Stimulated activated naive CD4-positive, alpha-beta T cell (primary cell): ENCODE results near the gene FBXW4.

Source experiments
- DNase-seq, 6 experiments: peaks; one replicate each; lab custom pipeline; 2025; lab: John Stamatoyannopoulos, UW

Gene FBXW4

GRCh38 chr10:101696632-101697031 is 1.7 kb upstream of the FBXW4 start:
- no peak for DNase-seq

- DNase-seq: peak in 1 of 6 experiments; percentile 41
These were observed 477 bp upstream of the FBXW4 start for GRCh38 chr10:101695404-101695890.

GRCh38 chr10:101693978-101694673 is 844 bp downstream of the FBXW4 start:
- peak; percentile 43 to 83 (median 61) for DNase-seq

DNA sequence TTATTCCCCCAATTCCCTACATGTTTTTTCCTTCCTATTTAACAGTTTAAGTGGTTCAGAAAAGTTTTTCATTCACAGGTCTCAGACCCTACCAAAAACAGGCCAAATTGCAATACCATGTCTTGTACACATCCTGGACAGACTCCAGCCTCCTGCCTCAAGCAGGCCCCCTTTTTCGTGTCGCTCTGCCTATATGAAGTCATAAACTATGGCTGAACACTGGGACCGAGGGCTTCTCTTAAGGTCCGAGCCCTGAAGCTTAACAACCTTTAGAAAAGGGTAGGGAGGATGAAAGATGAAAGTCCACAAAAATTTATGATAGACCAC is 1.4 kb downstream of the FBXW4 start:
- no peak for DNase-seq

DNA sequence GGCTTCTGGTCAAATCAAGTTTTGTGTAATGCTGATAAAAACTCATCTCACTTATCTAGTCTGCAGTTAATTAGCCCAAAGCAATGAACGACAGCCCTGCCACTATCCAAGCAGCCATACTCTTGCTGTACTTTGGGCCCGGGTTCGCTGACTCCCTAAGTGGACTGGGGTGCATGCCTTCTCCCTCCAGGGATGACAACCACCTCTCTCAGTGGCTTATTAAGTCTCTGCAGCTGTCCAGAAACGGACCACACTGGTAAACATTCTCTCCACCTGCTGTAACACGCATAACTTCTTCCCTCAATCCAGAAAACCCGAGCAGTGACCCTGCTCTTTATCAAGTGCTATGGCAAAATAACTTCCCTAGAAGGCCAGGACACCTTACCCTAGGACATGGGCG is 3.9 kb downstream of the FBXW4 start:
- DNase-seq: no peak

GRCh38 chr10:101690461-101690860 is 4.5 kb downstream of the FBXW4 start:
- DNase-seq: no peak

DNA sequence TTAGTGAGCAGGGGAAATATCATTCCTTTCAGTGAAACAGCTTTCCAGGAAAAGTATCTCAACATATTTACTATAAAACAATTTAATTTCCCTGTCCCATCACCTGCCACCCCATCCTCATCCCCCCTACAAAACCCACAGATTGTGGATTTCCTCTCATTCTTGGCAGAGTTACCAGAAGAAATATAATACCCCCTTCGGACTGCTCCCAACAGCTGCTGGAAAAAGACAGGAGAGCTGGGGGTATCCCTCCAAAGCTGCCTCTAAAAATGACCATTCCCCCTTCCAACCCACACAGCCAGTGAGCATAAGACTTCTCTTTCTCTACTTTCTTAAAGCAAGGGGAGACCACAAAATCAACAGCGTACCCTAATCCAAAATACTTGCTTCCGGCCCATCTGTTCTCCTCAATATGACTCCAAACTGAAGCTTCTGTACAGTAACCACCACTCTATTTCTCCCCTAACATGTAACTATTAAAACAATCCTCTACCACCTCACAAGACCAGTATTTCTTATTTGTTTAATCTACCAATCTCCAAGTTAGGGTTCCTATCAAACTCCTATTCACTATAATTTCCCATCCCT is 7.8 kb downstream of the FBXW4 start:
- DNase-seq: no peak

DNA sequence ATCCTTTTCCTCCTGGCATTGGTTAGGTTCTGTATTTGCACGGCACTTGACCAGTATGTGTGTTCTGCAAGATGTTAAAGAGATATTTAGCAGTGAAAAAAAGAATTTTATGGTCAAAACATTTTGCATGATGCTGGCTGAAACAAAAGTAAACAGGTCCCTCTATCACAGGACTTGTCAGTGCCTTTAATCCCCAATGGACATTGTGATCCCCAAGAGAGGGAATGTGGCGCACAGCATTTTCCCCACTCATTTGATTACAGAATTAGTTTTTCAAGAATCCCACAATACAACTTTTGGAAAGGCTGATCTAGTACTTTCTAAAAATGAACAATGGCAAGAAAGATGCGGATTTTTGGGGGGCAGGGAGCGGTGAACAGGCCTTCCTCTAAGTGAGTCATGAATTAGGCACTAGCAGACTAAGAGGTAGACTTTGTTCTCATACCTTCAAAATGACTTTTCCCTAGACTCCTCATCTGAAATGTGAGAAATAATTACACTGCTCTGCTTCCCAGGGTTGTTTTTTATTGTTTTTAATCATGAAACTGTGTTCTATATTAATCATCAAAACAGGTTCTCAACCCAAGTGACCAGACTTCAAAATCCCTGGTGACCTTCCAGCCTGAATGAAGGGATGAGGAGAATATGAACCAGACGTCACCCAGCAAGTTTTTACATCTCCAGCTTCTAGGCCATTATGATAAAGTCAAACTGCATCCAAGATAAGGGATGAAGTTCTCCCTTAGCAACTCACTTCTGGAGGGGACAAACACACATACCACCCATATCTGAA is 8.6 kb downstream of the FBXW4 start:
- DNase-seq: no peak

DNA sequence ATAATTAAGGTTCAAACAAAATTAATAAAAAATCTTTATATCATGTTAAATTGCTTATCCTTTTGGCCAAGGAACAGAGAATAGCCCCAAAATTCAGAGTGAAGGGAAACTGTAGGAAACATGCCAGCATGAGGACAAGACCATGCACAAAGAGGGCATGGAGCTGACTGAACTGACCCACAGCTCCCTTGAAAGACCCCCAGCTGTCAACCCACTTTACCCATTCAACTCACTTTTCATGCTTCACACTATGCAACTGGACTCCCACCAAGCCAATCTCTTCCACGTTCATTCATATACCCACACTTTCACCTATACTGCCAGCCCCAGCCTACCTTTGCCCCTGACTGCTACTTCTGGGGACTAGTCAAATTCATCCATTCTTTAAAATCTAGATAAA is 10.2 kb downstream of the FBXW4 start:
- no peak for DNase-seq

DNA sequence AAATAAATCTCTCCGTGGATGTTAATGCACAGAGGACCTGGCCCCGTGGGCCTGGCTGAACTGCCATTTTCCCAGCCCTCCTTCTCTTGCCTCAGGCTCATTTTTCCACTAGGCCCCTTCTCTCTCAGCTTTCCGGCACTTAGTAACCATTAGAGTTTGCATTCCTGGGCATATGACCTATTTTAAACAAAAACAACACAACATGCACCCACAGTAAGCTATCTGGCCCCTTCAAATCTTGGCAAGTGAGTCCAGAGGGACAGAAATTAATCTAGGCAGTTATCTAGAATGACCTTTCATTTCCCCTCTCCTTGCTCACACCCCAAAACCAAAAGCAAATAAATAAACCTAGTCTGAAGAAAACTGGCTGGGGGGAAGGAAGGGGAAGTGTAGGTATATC is 11.7 kb downstream of the FBXW4 start:
- DNase-seq: no peak

- no peak for DNase-seq
These were observed 12.7 kb downstream of the FBXW4 start for GRCh38 chr10:101682172-101682825.

- DNase-seq: no peak
These were observed 18.4 kb downstream of the FBXW4 start for GRCh38 chr10:101676565-101676964.

DNA sequence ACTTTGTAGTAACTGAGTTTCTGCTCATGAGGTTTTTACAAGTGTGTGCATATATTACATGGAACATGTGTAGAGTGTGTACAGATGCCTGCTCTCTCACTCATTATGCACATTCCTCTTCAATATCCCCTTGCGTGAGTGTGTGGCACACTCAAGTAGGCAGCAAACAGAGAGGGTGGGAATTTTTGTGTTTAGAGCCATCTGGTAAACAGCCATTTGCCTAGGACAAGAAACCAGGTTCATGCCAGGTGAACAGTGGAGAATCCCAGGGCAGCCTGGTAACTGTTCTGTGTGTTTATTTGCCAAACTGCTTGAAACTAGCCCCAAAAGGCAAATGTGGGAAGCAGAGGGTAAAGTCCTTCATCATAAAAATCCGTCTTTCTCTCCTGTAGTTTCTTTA is 19.9 kb downstream of the FBXW4 start:
- no peak for DNase-seq

DNA sequence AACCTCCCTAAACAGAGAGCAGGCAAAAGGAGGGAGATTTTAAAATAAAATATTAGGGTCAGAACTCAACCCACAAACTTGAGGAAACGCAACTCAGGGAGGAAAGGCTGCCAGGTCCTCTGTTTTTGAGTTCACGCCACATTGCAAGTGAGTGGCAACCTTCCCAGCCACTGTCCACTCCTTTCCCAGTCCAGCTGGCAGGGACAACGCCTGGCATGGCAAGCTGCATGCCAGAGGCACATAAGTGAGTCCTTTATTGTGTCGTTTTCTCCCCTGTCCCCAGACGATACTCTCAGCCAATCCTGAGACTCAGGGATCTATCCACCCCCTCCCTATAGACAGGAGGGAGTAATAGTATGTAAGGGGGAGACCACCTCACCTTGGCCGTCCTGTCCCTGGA is 22.4 kb downstream of the FBXW4 start:
- no peak for DNase-seq

DNA sequence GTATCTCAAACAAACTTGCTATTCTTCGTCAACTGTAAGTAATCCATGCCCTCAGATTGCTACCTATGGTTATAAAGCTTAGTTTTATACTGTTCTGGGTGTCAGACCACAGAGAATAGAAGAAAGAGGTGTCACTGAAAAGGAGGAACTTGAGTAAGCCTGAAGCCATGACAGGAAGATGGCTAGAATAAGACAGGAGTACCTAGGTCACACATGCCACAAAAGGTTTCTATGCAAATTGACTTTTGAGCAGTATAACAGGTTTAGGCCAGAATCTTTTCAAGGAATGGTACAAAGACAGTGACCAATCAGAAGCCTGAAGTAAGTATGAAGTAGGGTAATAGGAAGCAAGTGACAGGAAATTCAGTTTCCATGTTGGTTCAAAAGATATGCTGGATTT is 23.5 kb downstream of the FBXW4 start:
- no peak for DNase-seq

DNA sequence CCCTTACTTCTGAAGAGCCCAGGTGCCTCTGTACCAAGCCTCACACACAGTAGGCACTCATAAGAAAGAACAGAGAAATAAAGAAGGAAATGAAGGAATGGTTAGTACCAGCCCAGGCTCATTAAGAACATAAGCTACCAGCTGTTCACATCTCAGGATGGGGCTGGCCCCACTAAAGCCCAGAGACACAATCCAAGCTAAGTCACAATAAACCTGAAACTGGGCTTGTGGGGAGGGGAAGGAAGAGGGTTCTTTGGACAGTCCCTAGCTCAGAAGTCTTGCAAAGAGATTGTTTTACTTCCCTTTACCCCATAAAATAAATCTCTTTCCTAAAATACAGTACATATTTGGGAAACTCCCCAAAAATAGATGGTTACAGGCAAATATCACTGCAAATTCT is 24.3 kb downstream of the FBXW4 start:
- no peak for DNase-seq

- DNase-seq: no peak
These were observed 25.8 kb downstream of the FBXW4 start for GRCh38 chr10:101669181-101669580.

GRCh38 chr10:101668566-101668965 is 26.4 kb downstream of the FBXW4 start:
- DNase-seq: no peak

- DNase-seq: no peak
These were observed 28.9 kb downstream of the FBXW4 start for GRCh38 chr10:101666083-101666482.

DNA sequence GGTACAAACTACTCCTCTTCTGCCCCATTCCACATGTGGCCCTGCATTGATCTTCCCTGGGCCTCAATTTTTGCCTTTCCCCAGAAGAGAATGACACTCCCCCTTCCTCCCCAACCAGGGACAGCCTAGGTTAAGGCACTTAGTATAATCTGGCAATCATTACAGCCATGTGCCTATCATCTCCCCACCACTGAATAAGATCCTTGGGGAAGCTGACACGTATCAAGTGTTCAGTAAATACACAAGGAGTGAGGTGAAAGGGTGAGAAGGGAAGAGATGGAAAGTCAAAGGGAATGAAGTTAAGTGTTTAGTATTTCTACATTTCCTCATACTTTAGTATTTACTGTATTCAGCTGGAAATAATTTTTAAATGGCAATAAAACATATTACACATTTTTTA is 31.9 kb downstream of the FBXW4 start:
- no peak for DNase-seq

GRCh38 chr10:101660256-101660655 is 34.7 kb downstream of the FBXW4 start:
- no peak for DNase-seq

DNA sequence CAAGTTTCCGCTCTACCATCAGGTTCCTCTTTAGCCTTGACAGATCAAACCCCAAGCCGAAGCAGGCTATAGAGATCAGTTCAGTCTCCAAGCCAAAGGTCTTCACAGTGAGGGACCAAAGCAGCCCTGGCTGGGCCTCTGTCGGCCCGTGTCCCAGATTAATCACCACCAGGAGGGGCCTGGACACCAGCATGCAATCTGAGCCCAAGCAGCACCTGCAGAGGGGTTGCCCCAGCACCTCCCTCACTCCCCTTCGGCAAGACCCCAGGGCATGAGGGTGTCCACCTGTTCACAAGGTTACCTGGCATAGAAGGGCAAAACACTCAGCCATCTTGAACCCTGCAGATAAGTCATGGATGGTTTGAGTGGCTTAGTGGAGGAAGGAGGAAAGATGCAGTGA is 36.0 kb downstream of the FBXW4 start:
- DNase-seq: no peak

DNA sequence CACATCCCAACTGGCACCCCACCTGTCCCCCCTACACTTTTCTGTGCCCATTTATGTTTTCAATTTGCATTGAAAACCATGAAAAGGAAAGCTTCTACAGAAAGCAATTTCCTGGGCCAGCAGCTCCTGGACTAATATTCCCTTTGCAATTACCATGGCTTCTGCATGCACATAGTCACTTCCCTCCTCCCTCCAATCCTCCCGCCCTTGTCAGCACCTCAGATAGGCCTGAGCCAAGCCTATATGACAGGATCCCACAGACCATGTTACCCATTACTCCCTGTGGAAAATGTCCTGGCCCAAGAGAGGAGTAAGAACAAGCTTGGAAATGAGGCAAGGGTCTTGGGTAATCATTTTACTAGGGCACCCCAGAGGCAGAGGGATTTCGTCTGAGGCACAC is 38.1 kb downstream of the FBXW4 start:
- DNase-seq: no peak
